K562 (cell line): ENCODE results near the gene KRTAP4-11. TPM values are rescaled to one million over a fixed set of nuclear protein-coding genes. Genes with fewer than 3 reads are reported as not detected.

Experiments
- ATAC-seq: fragments of 200-7000 bp; cut with Tn5 transposase; 3 replicates; pipeline ENCODE4 v1.9.1; 2020; ENCODE audit warnings: moderate library complexity
- BruUV-seq: library from RNA; stranded (reverse); fragments of 400-500 nt; replicated peaks from 2 replicates; lab custom pipeline; 2021; lab: Mats Ljungman, UMichigan
- CTCF ChIA-PET: fragments of 300-600 bp; formaldehyde crosslinking; extraction: SDS; loops from one replicate; lab custom pipeline; 2021; ENCODE audit warnings: low intra/inter-chr PET ratio; lab: Yijun Ruan, JAX
- POLR2A ChIA-PET: fragments of 300-600, 350-650 bp; sonication (Branson Sonifier 250); formaldehyde crosslinking; extraction: SDS; loops from one replicate; lab custom pipeline; 2021; ENCODE audit warnings: antibody characterized with exemption, inconsistent platforms; lab: Yijun Ruan, JAX
- DNase-seq, 4 experiments: peaks; one replicate each; pipeline versions ENCODE4 v3.0.0 to v3.0.0-alpha.2; 2011 to 2018; ENCODE audit warnings: low spot score in 3 of 4, mixed read lengths in 3 of 4; ENCODE audit errors: extremely low read depth in 1 of 4
- FAIRE-seq: peaks from 2 replicates; lab custom pipeline; 2011; peaks lifted over from hg19 to GRCh38; lab: Jason Lieb, UNC
- H2AFZ ChIP-seq: 2 replicates; pipeline ENCODE4 v1.6.0; 2011; ENCODE audit warnings: low read depth, low read length, control low read depth, inconsistent platforms
- H3K27ac ChIP-seq: fragments of 200-600 bp; 3 replicates; pipeline ENCODE4 v1.8.0; 2011; ENCODE audit warnings: low read depth, mild to moderate bottlenecking, control low read depth, inconsistent platforms, low read length, moderate library complexity, mixed read lengths; ENCODE audit errors: extremely low read depth
- H3K27me3 ChIP-seq, 2 experiments: fragments of 300-600 bp in 1 of 2; 2 replicates in 1 of 2; 3 replicates in 1 of 2; pipeline versions ENCODE4 v1.6.0 to v1.8.0; 2011; ENCODE audit warnings: inconsistent platforms in 2 of 2, low read length in 2 of 2, mild to moderate bottlenecking in 1 of 2, mixed read lengths in 1 of 2, moderate library complexity in 1 of 2; ENCODE audit not compliant: control insufficient read depth in 2 of 2, insufficient read depth in 2 of 2
- H3K36me3 ChIP-seq: fragments of 300-600 bp; 3 replicates; pipeline ENCODE4 v1.8.0; 2011; ENCODE audit warnings: mild to moderate bottlenecking, low read length, inconsistent platforms; ENCODE audit not compliant: control insufficient read depth, insufficient read depth
- H3K4me1 ChIP-seq, 2 experiments: fragments of 200-600 bp in 1 of 2; replicated peaks in 1 of 2; 2 replicates in 1 of 2; 3 replicates in 1 of 2; pipeline versions ENCODE4 v1.5.1 to v1.8.0; 2011; ENCODE audit warnings: inconsistent platforms in 2 of 2, low read length in 2 of 2, mild to moderate bottlenecking in 1 of 2, mixed read lengths in 1 of 2, moderate library complexity in 1 of 2; ENCODE audit not compliant: control insufficient read depth in 2 of 2, insufficient read depth in 2 of 2
- H3K4me2 ChIP-seq: 2 replicates; pipeline ENCODE4 v1.6.1; 2011; ENCODE audit warnings: low read length, control low read depth, inconsistent platforms, mixed read lengths; ENCODE audit not compliant: insufficient read depth
- H3K4me3 ChIP-seq: fragments of 200-600 bp; sonication (generic), shearing (Covaris generic); 2 replicates; pipeline ENCODE4 v1.5.1; 2016; ENCODE audit warnings: control low read depth, inconsistent platforms
- H3K79me2 ChIP-seq: fragments of 200-600 bp; 3 replicates; pipeline ENCODE4 v1.8.0; 2011; ENCODE audit warnings: low read length, inconsistent platforms; ENCODE audit not compliant: control insufficient read depth, insufficient read depth
- H3K9ac ChIP-seq, 2 experiments: 2 replicates each; pipeline versions ENCODE4 v1.6.0 to v1.6.1; 2011; ENCODE audit warnings: low read depth in 2 of 2, low read length in 2 of 2, control low read depth in 1 of 2, inconsistent platforms in 1 of 2, mild to moderate bottlenecking in 1 of 2, mixed read lengths in 1 of 2; ENCODE audit not compliant: insufficient read depth in 1 of 2
- H3K9me1 ChIP-seq: one replicate; pipeline ENCODE4 v1.6.0; 2011; ENCODE audit warnings: inconsistent platforms, mild to moderate bottlenecking, low read length, moderate library complexity; ENCODE audit not compliant: control insufficient read depth, insufficient read depth
- H3K9me3 ChIP-seq: replicated peaks from 2 replicates; pipeline ENCODE4 v1.5.1; 2011; ENCODE audit warnings: low read depth, low read length, inconsistent platforms; ENCODE audit not compliant: control insufficient read depth, insufficient read depth
- H4K20me1 ChIP-seq: replicated peaks from 2 replicates; pipeline ENCODE4 v1.6.1; 2011; ENCODE audit warnings: low read length, inconsistent platforms, mixed read lengths; ENCODE audit not compliant: control insufficient read depth, insufficient read depth
- ARID2 ChIP-seq: fragments of 450-650 bp; IDR thresholded peaks from 2 replicates; pipeline ENCODE4 v1.6.1; 2017; ENCODE audit warnings: antibody characterized with exemption, mild to moderate bottlenecking
- CBX3 ChIP-seq, 2 experiments: IDR thresholded peaks; 1 replicate in 1 of 2; 2 replicates in 1 of 2; pipeline ENCODE4 v1.6.1; 2012; ENCODE audit warnings: inconsistent platforms in 2 of 2, low read length in 2 of 2, borderline replicate concordance in 1 of 2, control low read depth in 1 of 2
- EGR1 ChIP-seq: fragments of 450-650 bp; conservative IDR thresholded peaks from 2 replicates; pipeline ENCODE4 v1.6.1; 2017; ENCODE audit warnings: mild to moderate bottlenecking
- EHMT2 ChIP-seq: fragments of 450-650 bp; IDR thresholded peaks from 2 replicates; pipeline ENCODE4 v1.6.1; 2018; ENCODE audit warnings: antibody characterized with exemption
- EP300 ChIP-seq: IDR thresholded peaks from 2 replicates; pipeline ENCODE4 v1.6.1; 2012; ENCODE audit warnings: low read length, improper control_type of control experiment
- GTF3C2 ChIP-seq: IDR thresholded peaks from 3 replicates; pipeline ENCODE4 v1.6.1; 2011; ENCODE audit warnings: borderline replicate concordance, mild to moderate bottlenecking, moderate library complexity; ENCODE audit not compliant: insufficient read length; ENCODE audit errors: extremely low read depth
- HLTF ChIP-seq: fragments of 450-650 bp; IDR thresholded peaks from 2 replicates; pipeline ENCODE4 v1.6.1; 2016
- JUNB ChIP-seq: fragments of 450-650 bp; formaldehyde crosslinking; conservative IDR thresholded peaks from 2 replicates; pipeline ENCODE4 v1.4.0; 2020; ENCODE audit warnings: mild to moderate bottlenecking
- NFRKB ChIP-seq: fragments of 450-650 bp; IDR thresholded peaks from 2 replicates; pipeline ENCODE4 v1.6.1; 2016; ENCODE audit warnings: low read depth
- POLR2AphosphoS5 ChIP-seq: IDR thresholded peaks from 2 replicates; pipeline ENCODE4 v1.6.1; 2011; ENCODE audit warnings: mild to moderate bottlenecking, low read depth, low read length, moderate library complexity; ENCODE audit not compliant: control insufficient read depth, insufficient read depth
- SMARCC2 ChIP-seq: fragments of 450-650 bp; IDR thresholded peaks from 2 replicates; pipeline ENCODE4 v1.6.1; 2017; ENCODE audit warnings: antibody characterized with exemption, moderate library complexity, mild to moderate bottlenecking, low read depth
- STAT5A ChIP-seq: IDR thresholded peaks from 2 replicates; pipeline ENCODE4 v1.6.1; 2012; ENCODE audit warnings: low read length, inconsistent platforms, borderline replicate concordance
- TAF1 ChIP-seq: IDR thresholded peaks from 2 replicates; pipeline ENCODE4 v1.6.1; 2011; ENCODE audit warnings: mild to moderate bottlenecking, low read length, moderate library complexity; ENCODE audit not compliant: insufficient read depth, control insufficient read depth, severe bottlenecking; ENCODE audit errors: extremely low read depth
- TCF7 ChIP-seq: sonication (generic); IDR thresholded peaks from 2 replicates; pipeline ENCODE4 v1.6.1; 2016; ENCODE audit warnings: antibody characterized with exemption, borderline replicate concordance
- THRB ChIP-seq: fragments of 450-650 bp; formaldehyde crosslinking; conservative IDR thresholded peaks from 2 replicates; pipeline ENCODE4 v1.4.0; 2022; ENCODE audit warnings: mild to moderate bottlenecking, missing genetic modification characterization
- ZNF324 ChIP-seq: fragments of 250-450 bp; sonication (Bioruptor Pico); IDR thresholded peaks from 2 replicates; pipeline ENCODE4 v1.4.0; 2020; ENCODE audit warnings: mild to moderate bottlenecking
- ZNF511 ChIP-seq: sonication (generic); formaldehyde crosslinking; IDR thresholded peaks from 2 replicates; pipeline ENCODE4 v1.8.0; 2022; ENCODE audit warnings: mild to moderate bottlenecking, missing genetic modification reagents
- ZNF561 ChIP-seq: fragments of 450-650 bp; formaldehyde crosslinking; conservative IDR thresholded peaks from 2 replicates; pipeline ENCODE4 v1.4.0; 2020; ENCODE audit warnings: mild to moderate bottlenecking, moderate library complexity
- ZNF583 ChIP-seq: fragments of 250-450 bp; sonication (Bioruptor Pico); IDR thresholded peaks from 2 replicates; pipeline ENCODE4 v1.4.0; 2020
- ZNF584 ChIP-seq: fragments of 200-800 bp; sonication (Bioruptor generic); IDR thresholded peaks from 2 replicates; pipeline ENCODE4 v1.6.1; 2016; ENCODE audit warnings: low read depth, mild to moderate bottlenecking, missing genetic modification characterization, missing compliant biosample characterization
- WGBS: fragments of 100-300 bp; shearing (Covaris generic); methylation state at CpG from one replicate; pipeline ENCODE4 v1.1.6; 2016; ENCODE audit warnings: low coverage, mixed read lengths; ENCODE audit not compliant: insufficient coverage; ENCODE audit errors: missing lambda C conversion rate; 5-methylcytosine and 5-hydroxymethylcytosine counted together
- in situ Hi-C: fragments of 300-500 bp; cut with MboI; formaldehyde crosslinking; loops from 4 replicates; pipeline ENCODE4 v1.15.0; 2018; ENCODE audit warnings: inconsistent platforms, mixed read lengths
- intact Hi-C: fragments of 100-400 bp; cut with micrococcal nuclease; formaldehyde crosslinking; loops from 2 replicates; pipeline ENCODE4 v1.14.2; 2022
- polyA plus RNA-seq, 8 experiments: library from polyadenylated mRNA; depleted of rRNA in 4 of 8; stranded (reverse) in 5 of 8; unstranded in 3 of 8; fragments of >200 nt; fragmentation: Nextera tagmentation in 2 of 8; fragmentation: Illumina TruSeq in 1 of 8; extraction: Ambion mirVana in 2 of 8; extraction: Trizol in 1 of 8; gene quantifications; 2 replicates each; pipeline versions ENCODE4 v1.2.1 to v1.2.3, GENCODE V29; 2011 to 2014; ENCODE audit warnings: inconsistent platforms in 1 of 8, missing spikeins in 1 of 8
- total RNA-seq, 7 experiments: library from RNA; depleted of rRNA in 6 of 7; stranded (reverse); fragments of >200 nt in 6 of 7; fragmentation: Illumina TruSeq in 2 of 7; extraction: Trizol in 2 of 7; gene quantifications; 2 replicates each; pipeline versions ENCODE4 v1.2.1 to v1.2.3, GENCODE V29; 2011 to 2021; ENCODE audit warnings: low replicate concordance in 1 of 7

Gene KRTAP4-11
- total and polyA plus RNA-seq, 9 of the 15 experiments (the other 6 are each of a cell fraction or from before 2014, with no cell fraction given), result not detected

- Histone ChIP-seq H3K27me3 (no peaks in the 10 kb centered on the region), H2AFZ (no peak overlapping the region), H3K4me1 (no peaks in the 10 kb centered on the region), H3K9me3 (no peaks in the 10 kb centered on the region), H3K79me2 (no peaks in the 10 kb centered on the region), H3K36me3 (no peaks in the 10 kb centered on the region), H3K4me2 (no peak overlapping the region), H3K4me3 (no peak overlapping the region), H3K9me1 (no peaks in the 10 kb centered on the region), H3K9ac (no peak overlapping the region), H4K20me1 (no peaks in the 10 kb centered on the region), H3K27ac (no peak overlapping the region)
- BruUV-seq, result no TSS peak
- FAIRE-seq (no peak), ATAC-seq (no peak), DNase-seq (no peak)
- in situ Hi-C loops (no loop called here), intact Hi-C loops (no loop called here)
- ChIA-PET CTCF (no interaction called here), POLR2A (interaction anchor here (0.6 kb wide), 1 partner anchor 11 kb away, joined by 3 read pairs; no protein-coding TSS in a partner anchor)
- 0% methylated on average over 5 of the region's 5 CpGs for WGBS
- TF ChIP-seq EP300 (no peak), JUNB (CRISPR knock-in tag) (no peak), ZNF583 (no peak), NFRKB (no peak), ARID2 (no peak), STAT5A (no peak), ZNF511 (CRISPR knock-in tag) (no peak), ZNF561 (no peak), EGR1 (no peak), ZNF584 (CRISPR knock-in tag) (no peak), ZNF324 (CRISPR knock-in tag) (no peak), TCF7 (no peak), TAF1 (no peak), POLR2AphosphoS5 (no peak), HLTF (no peak), SMARCC2 (no peak), CBX3 (IDR thresholded peaks at IDR 0.05; ENCODE audit: borderline replicate concordance in 1 of 2, low read length in 2 of 2) (no peak), GTF3C2 (no peak), EHMT2 (no peak), THRB (no peak)
Observed at GRCh38 chr17:41116297-41116696, 1.9 kb downstream of the KRTAP4-11 start.
